NT2/D1 (cell line): Measurements from ENCODE around the gene FBXO8.

ENCODE experiments used
- SUZ12 ChIP-seq: IDR thresholded peaks from 2 replicates; pipeline ENCODE4 v1.6.1; 2011; ENCODE audit not compliant: insufficient read length, insufficient read depth; ENCODE audit errors: extremely low read depth
- YY1 ChIP-seq: IDR thresholded peaks from 2 replicates; pipeline ENCODE4 v1.6.1; 2011; ENCODE audit not compliant: insufficient read length, insufficient read depth
- ZNF274 ChIP-seq: IDR thresholded peaks from 2 replicates; pipeline ENCODE4 v1.6.1; 2011; ENCODE audit warnings: mild to moderate bottlenecking, low read depth, low read length

DNA sequence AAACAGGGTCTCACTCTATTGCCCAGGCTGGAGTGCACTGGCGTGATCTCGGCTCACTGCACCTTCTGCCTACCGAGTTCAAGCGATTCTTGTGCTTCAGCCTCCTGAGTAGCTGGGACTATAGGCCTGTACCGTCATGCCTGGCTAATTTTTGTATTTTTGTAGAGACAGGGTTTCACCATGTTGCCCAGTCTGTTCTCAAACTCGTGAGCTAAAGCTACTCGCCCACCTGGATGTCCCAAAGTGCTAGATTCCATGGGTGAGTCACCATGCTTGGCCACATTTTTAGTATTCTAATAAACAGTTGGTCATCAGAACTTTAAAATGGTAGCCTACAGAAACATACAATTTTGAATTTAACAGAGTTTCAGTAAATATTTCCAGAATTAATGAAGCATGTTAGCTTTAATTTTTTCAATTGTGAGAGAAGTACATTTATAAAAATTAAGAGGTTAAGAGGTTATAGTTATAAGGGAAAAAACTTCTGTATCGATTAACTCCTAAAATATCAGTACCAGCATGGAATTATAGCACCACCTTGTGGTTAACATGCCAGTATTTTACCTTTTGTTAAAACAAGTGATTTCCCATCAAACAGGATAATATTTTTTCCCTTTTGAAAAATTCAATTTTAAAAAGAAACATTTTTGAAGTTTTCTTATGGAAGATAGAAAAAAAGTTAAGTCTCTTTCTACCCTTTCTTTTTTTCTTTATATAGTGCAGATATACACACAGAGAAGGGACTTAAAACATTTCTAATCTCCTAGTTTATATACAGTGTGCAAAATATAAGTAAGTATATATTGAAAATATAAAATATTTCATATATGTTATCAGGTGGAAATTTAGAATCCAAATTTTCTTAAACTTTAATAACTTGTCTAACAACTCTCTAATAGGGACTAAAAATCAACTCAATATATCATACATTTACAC is 35.6 kb upstream of the FBXO8 start:
- no peak for TF ChIP-seq SUZ12
- no peak for TF ChIP-seq YY1
- TF ChIP-seq ZNF274 = no peak
